IMR-90 (cell line): ENCODE results near the gene MEIS1. TPM values are rescaled to one million over a fixed set of nuclear protein-coding genes. Genes with fewer than 3 reads are reported as not detected.
A peak's percentile ranks its signal among the peaks of the same experiment; 100 is the strongest.

Experiments
- ATAC-seq: fragments of 200-7000 bp; cut with Tn5 transposase; 2 replicates; pipeline ENCODE4 v1.9.1; 2020; ENCODE audit warnings: low read depth, mild to moderate bottlenecking, moderate library complexity
- BruUV-seq: library from RNA; stranded (reverse); fragments of 400-500 nt; replicated peaks from 2 replicates; lab custom pipeline; 2021; lab: Mats Ljungman, UMichigan
- CTCF ChIA-PET: fragments of 300-600 bp; formaldehyde crosslinking; extraction: SDS; loops from one replicate; lab custom pipeline; 2021; ENCODE audit warnings: antibody characterized with exemption; lab: Yijun Ruan, JAX
- POLR2A ChIA-PET: fragments of 300-600 bp; sonication (Branson Sonifier 250); formaldehyde crosslinking; loops from one replicate; lab custom pipeline; 2022; ENCODE audit warnings: antibody characterized with exemption; ENCODE audit not compliant: unreplicated experiment; lab: Charles Lee
- DNase-seq: peaks from one replicate; pipeline ENCODE4 v3.0.0; 2013
- H2AFZ ChIP-seq: replicated peaks from 2 replicates; pipeline ENCODE3; 2013; ENCODE audit warnings: low read length, mild to moderate bottlenecking; ENCODE audit not compliant: poor library complexity
- H2AK5ac ChIP-seq: 2 replicates; pipeline ENCODE4 v1.6.1; 2013; ENCODE audit warnings: low read depth, low read length, inconsistent platforms
- H2AK9ac ChIP-seq: replicated peaks from 2 replicates; pipeline ENCODE3; 2013; ENCODE audit warnings: mild to moderate bottlenecking, low read depth, low read length, moderate library complexity; ENCODE audit not compliant: poor library complexity
- H2BK120ac ChIP-seq: 2 replicates; pipeline ENCODE4 v1.6.1; 2013; ENCODE audit warnings: low read depth, low read length, inconsistent platforms
- H2BK15ac ChIP-seq: 3 replicates; pipeline ENCODE4 v1.6.1; 2013; ENCODE audit warnings: low read depth, low read length, inconsistent platforms
- H2BK20ac ChIP-seq: 2 replicates; pipeline ENCODE4 v1.6.1; 2013; ENCODE audit warnings: low read depth, mild to moderate bottlenecking, inconsistent platforms, low read length, moderate library complexity
- H2BK5ac ChIP-seq: 2 replicates; pipeline ENCODE4 v1.6.1; 2013; ENCODE audit warnings: mild to moderate bottlenecking, low read depth, low read length, inconsistent platforms; ENCODE audit not compliant: poor library complexity, severe bottlenecking
- H3K14ac ChIP-seq: replicated peaks from 2 replicates; pipeline ENCODE4 v1.6.1; 2013; ENCODE audit warnings: low read depth, low read length, inconsistent platforms
- H3K18ac ChIP-seq: 2 replicates; pipeline ENCODE4 v1.6.1; 2013; ENCODE audit warnings: low read depth, low read length, control low read depth
- H3K23ac ChIP-seq: 2 replicates; pipeline ENCODE4 v1.6.1; 2013; ENCODE audit warnings: low read depth, low read length, inconsistent platforms
- H3K27ac ChIP-seq: 2 replicates; pipeline ENCODE4 v1.5.1; 2013; ENCODE audit warnings: mild to moderate bottlenecking, control low read depth, low read length; ENCODE audit not compliant: insufficient read depth
- H3K27me3 ChIP-seq: 2 replicates; pipeline ENCODE4 v1.6.1; 2013; ENCODE audit warnings: low read length; ENCODE audit not compliant: control insufficient read depth, insufficient read depth
- H3K36me3 ChIP-seq: 2 replicates; pipeline ENCODE4 v1.6.1; 2013; ENCODE audit warnings: low read length, mixed read lengths; ENCODE audit not compliant: control insufficient read depth, insufficient read depth
- H3K4ac ChIP-seq: 2 replicates; pipeline ENCODE4 v1.6.1; 2013; ENCODE audit warnings: low read depth, low read length, inconsistent platforms
- H3K4me1 ChIP-seq: 2 replicates; pipeline ENCODE4 v1.6.1; 2013; ENCODE audit warnings: low read length, mixed read lengths; ENCODE audit not compliant: control insufficient read depth, insufficient read depth
- H3K4me2 ChIP-seq: 2 replicates; pipeline ENCODE4 v1.6.1; 2013; ENCODE audit warnings: low read depth, mild to moderate bottlenecking, control low read depth, low read length, moderate library complexity
- H3K4me3 ChIP-seq: 2 replicates; pipeline ENCODE4 v1.5.1; 2013; ENCODE audit warnings: low read depth, mild to moderate bottlenecking, control low read depth, low read length, moderate library complexity; ENCODE audit not compliant: insufficient read depth
- H3K56ac ChIP-seq: 2 replicates; pipeline ENCODE4 v1.6.1; 2013; ENCODE audit warnings: low read length, inconsistent platforms; ENCODE audit not compliant: insufficient read depth; ENCODE audit errors: extremely low read depth
- H3K79me1 ChIP-seq, 2 experiments: 2 replicates each; pipeline ENCODE4 v1.6.1; 2013; ENCODE audit warnings: low read length in 2 of 2, inconsistent platforms in 1 of 2, low read depth in 1 of 2
- H3K9ac ChIP-seq: 2 replicates; pipeline ENCODE4 v1.6.1; 2013; ENCODE audit warnings: low read depth, low read length, control low read depth
- H3K9me1 ChIP-seq: 2 replicates; pipeline ENCODE4 v1.6.1; 2013; ENCODE audit warnings: low read length, inconsistent platforms; ENCODE audit not compliant: insufficient read depth
- H3K9me3 ChIP-seq: 2 replicates; pipeline ENCODE4 v1.6.1; 2013; ENCODE audit warnings: low read length; ENCODE audit not compliant: control insufficient read depth, insufficient read depth
- H4K20me1 ChIP-seq: 2 replicates; pipeline ENCODE4 v1.6.1; 2013; ENCODE audit warnings: low read length, inconsistent platforms; ENCODE audit not compliant: insufficient read depth
- H4K5ac ChIP-seq: 2 replicates; pipeline ENCODE4 v1.6.1; 2013; ENCODE audit warnings: mild to moderate bottlenecking, low read depth, low read length, control low read depth
- H4K8ac ChIP-seq, 2 experiments: 2 replicates each; pipeline ENCODE4 v1.6.1; 2013; ENCODE audit warnings: low read depth in 2 of 2, low read length in 2 of 2, control low read depth in 1 of 2, inconsistent platforms in 1 of 2
- H4K91ac ChIP-seq: 2 replicates; pipeline ENCODE4 v1.6.1; 2013; ENCODE audit warnings: low read depth, low read length, inconsistent platforms; ENCODE audit not compliant: insufficient read depth
- CTCF ChIP-seq: conservative IDR thresholded peaks from 2 replicates; pipeline ENCODE4 v1.5.1; 2012; ENCODE audit warnings: mild to moderate bottlenecking, low read depth, low read length, improper control_type of control experiment
- NFE2L2 ChIP-seq: fragments of 150-350 bp; IDR thresholded peaks from 2 replicates; pipeline ENCODE4 v1.6.1; 2016; ENCODE audit warnings: low read depth, mild to moderate bottlenecking, low read length
- WGBS, 2 experiments: methylation state at CpG; one replicate each; pipeline versions ENCODE4 v1.1.5 to v1.1.7; 2013; ENCODE audit warnings: missing lambda C conversion rate in 2 of 2; ENCODE audit not compliant: insufficient read length in 1 of 2; ENCODE audit errors: extremely low coverage in 2 of 2; 5-methylcytosine and 5-hydroxymethylcytosine counted together
- dilution Hi-C: fragments of 300-500 bp; cut with HindIII; formaldehyde crosslinking; loops from one replicate; pipeline ENCODE4 v1.14.3; 2018; ENCODE audit warnings: low sequenced_read_pairs; ENCODE audit not compliant: unreplicated experiment
- in situ Hi-C: fragments of 300-500 bp; cut with MboI; formaldehyde crosslinking; loops from 3 replicates; pipeline ENCODE4 v1.14.3; 2019; ENCODE audit warnings: low sequenced_read_pairs, inconsistent platforms, mixed read lengths
- intact Hi-C: fragments of 100-400 bp; cut with micrococcal nuclease; formaldehyde crosslinking; loops from 2 replicates; pipeline ENCODE4 v1.10.0; 2022
- polyA plus RNA-seq, 3 experiments: library from polyadenylated mRNA; depleted of rRNA; stranded (reverse); fragments of >200 nt; gene quantifications; 2 replicates each; pipeline ENCODE4 v1.2.3, GENCODE V29; 2012; ENCODE audit warnings: low replicate concordance in 1 of 3
- total RNA-seq: library from RNA; depleted of rRNA; stranded (reverse); fragments of >200 nt; gene quantifications from 2 replicates; pipeline ENCODE4 v1.2.3, GENCODE V29; 2012

The MEIS1 gene
- total and polyA plus RNA-seq, 2 of the 4 experiments (the other 2 are of a cell fraction) = 54.4 to 157 TPM

DNA sequence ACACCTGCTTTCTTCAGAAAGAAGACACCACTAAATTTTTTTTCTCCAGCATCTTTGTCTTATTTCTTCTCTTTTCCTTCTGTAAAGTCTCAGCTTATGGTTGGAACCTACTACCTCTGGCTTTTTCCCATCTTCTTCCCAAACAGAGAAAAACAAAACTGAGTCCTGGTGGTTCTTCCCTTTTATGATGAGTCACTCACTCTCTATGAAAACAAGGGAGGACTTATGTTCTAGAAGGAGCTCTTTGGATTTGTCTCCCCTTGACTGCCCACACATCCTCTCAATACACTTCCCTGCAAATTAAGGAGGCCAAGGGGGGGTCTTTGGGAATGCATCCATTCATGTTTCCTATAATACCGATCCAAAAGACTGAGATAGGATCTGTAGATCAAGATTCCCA is 22.1 kb upstream of the MEIS1 start:
- H4K91ac ChIP-seq = no peak overlapping the region
- peaks cover 2% of the 10 kb centered on the region; the same call in 1 of the 2 replicates for H3K27me3 ChIP-seq
- ChIA-PET CTCF (interaction anchor here (0.6 kb wide), 1 partner anchor 1251 kb away, joined by 3 read pairs; no protein-coding TSS in a partner anchor), POLR2A (no interaction called here)
- H3K9ac ChIP-seq = no peak overlapping the region
- H3K27ac ChIP-seq = no peak overlapping the region
- WGBS, 2 experiments = no CpG with 5 or more reads among the region's 1 CpG
- no peak overlapping the region for H2BK15ac ChIP-seq
- no peak overlapping the region for H2AK9ac ChIP-seq
- H3K14ac ChIP-seq = no peak overlapping the region
- H2BK5ac ChIP-seq = no peak overlapping the region
- no peak overlapping the region for H3K18ac ChIP-seq
- DNase-seq (no peak), ATAC-seq (no peak)
- H2AFZ ChIP-seq = no peak overlapping the region
- intact Hi-C loops (no loop called here), in situ Hi-C loops (loop anchor here (25.0 kb wide), 1 partner anchor 776 kb away; no protein-coding TSS in a partner anchor), dilution Hi-C loops (no loop called here)
- no peak overlapping the region for H3K4me2 ChIP-seq
- H2BK120ac ChIP-seq = no peak overlapping the region
- H3K56ac ChIP-seq = no peak overlapping the region
- no peak overlapping the region for H3K4ac ChIP-seq
- H4K5ac ChIP-seq = no peak overlapping the region
- H2BK20ac ChIP-seq = no peak overlapping the region
- no TSS peak for BruUV-seq
- H4K8ac ChIP-seq = no peak overlapping the region
- no peaks in the 10 kb centered on the region for H3K9me3 ChIP-seq
- no peaks in the 10 kb centered on the region for H4K20me1 ChIP-seq
- no peak overlapping the region for H2AK5ac ChIP-seq
- H3K36me3 ChIP-seq = no peaks in the 10 kb centered on the region
- H3K9me1 ChIP-seq = no peaks in the 10 kb centered on the region
- H3K79me1 ChIP-seq = no peaks in the 10 kb centered on the region
- TF ChIP-seq NFE2L2 (0 out of 2 replicates have a peak, but pooled peaks have one; percentile 40), CTCF (no peak)
- H3K23ac ChIP-seq = no peak overlapping the region
- H3K4me1 ChIP-seq = no peaks in the 10 kb centered on the region
- no peak overlapping the region for H3K4me3 ChIP-seq
